GM18502 (cell line): Measurements from ENCODE around the gene MAP3K7.
"Not testable (repeated sequence)": the region's sequence is repeated elsewhere in the genome, so short reads cannot be mapped to it uniquely, and the experiment has no call there.

Experiments used
- ATAC-seq: cut with Tn5 transposase; IDR thresholded peaks from one replicate; pipeline ENCODE4 v1.9.1; 2021; ENCODE audit warnings: mild to moderate bottlenecking; ENCODE audit not compliant: unreplicated experiment, poor library complexity

Gene MAP3K7

DNA sequence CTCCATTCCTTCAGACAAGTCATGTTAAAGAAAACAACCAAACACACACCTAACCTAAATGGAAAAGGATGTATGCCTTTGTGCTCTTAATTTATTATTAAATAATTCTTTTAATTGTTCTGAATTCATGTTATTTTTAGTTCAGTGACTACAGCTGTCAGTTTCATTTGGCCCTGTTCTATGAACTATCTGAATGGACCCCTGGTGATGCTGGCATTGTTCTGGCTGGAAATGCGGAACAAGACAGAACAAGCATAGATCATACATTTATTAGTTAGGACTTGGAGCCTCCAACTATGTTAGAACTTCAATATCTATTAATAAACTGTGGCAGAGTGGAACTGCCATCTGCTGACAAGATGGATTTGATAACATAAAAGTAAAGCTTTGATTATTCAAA is 5.7 kb downstream of the MAP3K7 start:
- no peak for ATAC-seq

DNA sequence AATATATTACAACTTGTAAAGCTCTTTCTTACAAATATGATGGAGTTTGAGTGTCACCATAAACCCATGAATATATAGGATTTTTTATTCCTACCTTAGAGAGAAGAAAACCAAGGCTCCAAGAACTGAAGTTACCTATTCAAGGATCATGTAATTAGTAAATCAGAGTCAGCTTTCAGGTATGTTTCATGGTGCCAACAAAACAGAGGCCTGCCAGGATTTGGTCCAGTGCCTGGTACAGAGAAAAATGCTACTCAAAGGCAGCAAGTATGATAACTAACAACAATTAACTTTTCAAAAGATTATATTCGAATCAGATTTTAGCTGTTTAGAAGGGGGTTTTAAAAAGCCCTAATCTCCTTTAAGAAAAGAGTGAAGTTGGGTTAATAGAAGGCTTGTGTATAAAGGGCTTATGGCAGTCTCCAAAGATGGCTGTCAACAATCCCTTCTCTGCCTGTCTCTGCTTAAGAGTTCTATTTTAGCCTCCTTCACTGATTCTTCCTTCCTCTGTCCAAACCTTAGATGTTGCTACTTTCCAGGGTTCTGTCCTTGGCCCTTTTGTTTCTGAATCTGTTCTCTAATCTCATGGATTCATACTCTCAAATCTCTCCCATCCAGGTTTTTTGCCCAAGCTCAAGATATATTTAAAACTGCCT is 7.8 kb downstream of the MAP3K7 start:
- no peak for ATAC-seq

GRCh38 chr6:90575267-90575666 is 11.6 kb downstream of the MAP3K7 start:
- ATAC-seq: no peak

- ATAC-seq: no peak
Measured at GRCh38 chr6:90574610-90575009, 12.3 kb downstream of the MAP3K7 start.

- ATAC-seq: no peak
Measured at GRCh38 chr6:90573624-90574023, 13.2 kb downstream of the MAP3K7 start.

GRCh38 chr6:90572856-90573255 is 14.0 kb downstream of the MAP3K7 start:
- no peak for ATAC-seq

DNA sequence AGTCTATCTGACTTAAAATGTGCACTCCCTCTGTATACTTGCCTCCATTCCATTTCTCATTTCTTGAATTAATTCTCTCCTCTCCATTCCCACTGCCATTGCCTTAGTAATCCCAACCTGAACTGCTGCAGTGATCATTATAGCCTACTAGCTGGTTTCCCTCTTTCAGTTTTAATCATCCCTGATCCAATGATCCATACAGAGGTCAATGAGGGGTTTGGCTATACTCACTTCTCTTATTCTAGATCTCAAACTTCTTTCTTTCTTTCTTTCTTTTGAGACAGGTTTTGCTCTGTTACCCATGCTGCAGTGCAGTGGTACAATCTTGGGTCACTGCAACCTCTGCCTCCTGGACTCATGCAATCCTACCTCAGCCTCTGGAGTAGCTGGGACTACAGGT is 17.6 kb downstream of the MAP3K7 start:
- no peak for ATAC-seq

DNA sequence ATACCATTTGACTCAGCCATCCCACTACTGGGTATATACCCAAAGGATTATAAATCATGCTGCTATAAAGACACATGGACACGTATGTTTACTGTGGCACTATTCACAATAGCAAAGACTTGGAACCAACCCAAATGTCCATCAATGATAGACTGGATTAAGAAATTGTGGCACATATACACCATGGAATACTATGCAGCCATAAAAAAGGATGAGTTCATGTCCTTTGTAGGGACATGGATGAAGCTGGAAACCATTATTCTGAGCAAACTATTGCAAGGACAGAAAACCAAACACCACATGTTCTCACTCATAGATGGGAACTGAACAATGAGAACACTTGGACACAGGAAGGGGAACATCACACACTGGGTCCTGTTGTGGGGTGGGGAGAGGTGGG is 19.2 kb downstream of the MAP3K7 start:
- ATAC-seq: not testable (repeated sequence)

DNA sequence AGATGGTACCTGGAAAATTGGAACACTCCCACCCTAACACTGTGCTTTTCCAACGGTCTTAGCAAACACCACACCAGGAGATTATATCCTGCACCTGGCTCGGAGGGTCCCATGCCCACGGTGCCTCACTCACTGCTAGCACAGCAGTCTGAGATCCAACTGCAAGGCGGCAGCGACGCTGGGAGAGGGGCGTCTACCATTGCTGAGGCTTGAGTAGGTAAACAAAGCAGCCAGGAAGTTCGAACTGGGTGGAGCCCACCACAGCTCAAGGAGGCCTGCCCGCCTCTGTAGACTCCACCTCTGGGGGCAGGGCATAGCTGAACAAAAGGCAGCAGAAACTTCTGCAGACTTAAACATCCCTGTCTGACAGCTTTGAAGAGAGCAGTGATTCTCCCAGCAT is 24.5 kb downstream of the MAP3K7 start:
- ATAC-seq: not testable (repeated sequence)

- no peak for ATAC-seq
Measured at GRCh38 chr6:90559931-90560330, 26.9 kb downstream of the MAP3K7 start.

DNA sequence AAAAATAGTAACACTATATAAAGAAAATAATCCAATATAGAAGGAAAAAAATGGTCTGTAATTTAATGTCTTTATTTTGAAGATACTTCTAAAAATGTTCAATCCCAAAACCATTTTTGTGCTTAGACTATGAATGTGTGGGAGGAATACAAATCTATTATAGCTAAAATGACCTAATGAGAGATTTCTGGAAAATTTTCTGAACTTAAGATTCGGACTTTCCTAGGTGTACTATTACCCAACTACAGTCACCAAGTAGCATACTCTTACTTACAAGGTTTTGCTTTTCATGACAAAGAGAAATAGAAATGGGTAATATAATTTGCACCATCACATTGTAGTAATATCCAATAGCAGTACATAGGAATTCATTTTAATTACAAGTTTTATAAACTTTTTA is 29.9 kb downstream of the MAP3K7 start:
- ATAC-seq: no peak

DNA sequence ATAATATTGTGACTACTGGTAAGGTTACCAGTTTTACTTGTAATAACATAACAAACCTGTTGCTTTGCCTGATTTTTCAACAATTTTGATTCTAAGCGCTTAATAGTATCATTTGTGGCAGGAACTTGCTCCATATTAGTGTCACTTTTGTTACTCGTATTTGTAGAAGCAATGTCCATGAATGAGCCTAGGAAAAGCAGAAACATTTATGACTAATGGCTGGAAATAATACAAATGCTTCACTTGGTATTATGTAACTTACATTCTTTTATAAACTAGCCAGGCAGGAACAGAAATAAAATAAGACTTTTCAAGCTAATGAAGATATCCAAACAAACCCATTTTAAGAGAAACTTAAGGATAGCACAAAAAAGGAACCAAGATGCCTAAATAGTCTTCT is 38.9 kb downstream of the MAP3K7 start:
- no peak for ATAC-seq

DNA sequence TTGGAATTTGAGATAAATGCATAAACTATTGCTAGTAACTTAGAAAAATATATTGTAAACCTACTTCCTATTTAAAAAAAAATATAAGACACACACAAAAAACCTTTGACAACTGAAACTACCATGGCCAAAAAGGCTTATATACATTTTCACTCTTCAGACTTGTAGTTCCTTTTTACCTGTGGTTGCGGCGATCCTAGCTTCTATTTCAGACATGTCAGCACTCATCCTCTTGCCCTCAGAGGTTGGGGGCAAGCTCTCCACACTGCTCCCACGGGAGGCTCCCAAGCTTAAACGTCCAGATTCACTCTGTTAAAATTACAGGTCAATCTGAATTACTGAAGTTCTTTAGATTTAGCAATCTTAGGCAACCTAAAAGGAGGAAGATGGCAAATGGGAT is 39.8 kb downstream of the MAP3K7 start:
- no peak for ATAC-seq

GRCh38 chr6:90545448-90545847 is 41.4 kb downstream of the MAP3K7 start:
- no peak for ATAC-seq

GRCh38 chr6:90544741-90545140 is 42.1 kb downstream of the MAP3K7 start:
- ATAC-seq: no peak

DNA sequence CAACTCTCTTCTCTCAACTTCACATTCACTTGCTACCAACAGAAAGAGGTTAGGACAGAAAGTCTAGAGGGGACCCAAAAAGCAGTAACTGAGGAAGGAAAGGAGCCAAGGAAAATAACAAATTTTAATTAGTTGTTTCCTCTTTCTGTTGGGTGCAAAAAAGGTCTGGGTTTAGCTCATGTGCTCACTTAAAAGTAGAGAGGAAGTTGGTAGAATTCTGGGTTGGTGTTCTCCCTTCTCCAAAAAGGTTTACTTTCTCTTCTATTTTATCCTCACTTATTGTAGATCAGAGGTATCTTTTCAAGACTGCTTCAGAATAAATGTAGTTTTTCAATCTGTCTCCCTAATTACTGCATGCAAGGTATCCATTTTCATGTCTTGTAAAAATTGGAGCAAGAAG is 42.8 kb downstream of the MAP3K7 start:
- no peak for ATAC-seq

GRCh38 chr6:90541221-90541620 is 45.7 kb downstream of the MAP3K7 start:
- no peak for ATAC-seq

- no peak for ATAC-seq
Measured at GRCh38 chr6:90538278-90539046, 48.4 kb downstream of the MAP3K7 start.

- ATAC-seq: peak; percentile 84
Measured at GRCh38 chr6:90537723-90538258, 49.1 kb downstream of the MAP3K7 start.

GRCh38 chr6:90537027-90537426 is 49.8 kb downstream of the MAP3K7 start:
- no peak for ATAC-seq

GRCh38 chr6:90536520-90536919 is 50.4 kb downstream of the MAP3K7 start:
- no peak for ATAC-seq
